AG09309 (cell line): ENCODE measurements around the gene SMTNL2.

Experiments
- DNase-seq: peaks from one replicate; pipeline ENCODE4 v3.0.0-alpha.2; 2010; ENCODE audit warnings: low read depth
- H3K4me3 ChIP-seq: 2 replicates; pipeline ENCODE4 v1.5.1; 2011; ENCODE audit warnings: mild to moderate bottlenecking, low read depth, low read length, moderate library complexity; ENCODE audit not compliant: control insufficient read depth
- CTCF ChIP-seq: IDR thresholded peaks from 2 replicates; pipeline ENCODE4 v1.5.1; 2011; ENCODE audit warnings: mild to moderate bottlenecking, low read depth, low read length, inconsistent platforms; ENCODE audit not compliant: insufficient read depth, control insufficient read depth; ENCODE audit errors: missing control alignments

SMTNL2 gene

GRCh38 chr17:4556996-4557395 is 27.3 kb upstream of the SMTNL2 start:
- TF ChIP-seq CTCF = no peak
- DNase-seq = no peak
- H3K4me3 ChIP-seq = no peak overlapping the region

- H3K4me3 ChIP-seq = no peak overlapping the region
- no peak for TF ChIP-seq CTCF
- DNase-seq = no peak
Observed at GRCh38 chr17:4557626-4558346, 26.5 kb upstream of the SMTNL2 start.

- no peak for TF ChIP-seq CTCF
- no peak overlapping the region for H3K4me3 ChIP-seq
Observed at GRCh38 chr17:4558347-4558971, 25.9 kb upstream of the SMTNL2 start.

GRCh38 chr17:4559139-4559791 is 25.1 kb upstream of the SMTNL2 start:
- TF ChIP-seq CTCF = no peak
- DNase-seq = no peak
- H3K4me3 ChIP-seq = no peak overlapping the region

More at GRCh38 chr17:4558347-4558971, 25.9 kb upstream of the SMTNL2 start:
- DNase-seq = no peak

GRCh38 chr17:4559966-4560365 is 24.4 kb upstream of the SMTNL2 start:
- no peak for TF ChIP-seq CTCF
- no peak for DNase-seq
- H3K4me3 ChIP-seq = no peak overlapping the region

GRCh38 chr17:4560421-4560820 is 23.9 kb upstream of the SMTNL2 start, which contains the start of gene GGT6:
TSS of gene GGT6 (minus strand) at chr17:4560577. CDS start at chr17:4560521, 56 bp downstream.
- no peak within 1 kb of the TSS for H3K4me3 ChIP-seq
- no peak for DNase-seq
- no peak for TF ChIP-seq CTCF
